Measurements from ENCODE around the gene ADISSP.

- TF ChIP-seq CTCF (IDR thresholded peaks at IDR 0.05): no peak
- TF ChIP-seq ZFX (IDR thresholded peaks at IDR 0.05; ENCODE audit: borderline replicate concordance): no peak
Measured at GRCh38 chr20:3778976-3779375, 11.4 kb upstream of the ADISSP start.
